A673 (cell line): ENCODE data around the gene GPR137. TPM values are rescaled to one million over a fixed set of nuclear protein-coding genes. Genes with fewer than 3 reads are reported as not detected.

ENCODE experiments used
- BruUV-seq: library from RNA; stranded (reverse); fragments of 400-500 nt; replicated peaks from 2 replicates; lab custom pipeline; 2021; lab: Mats Ljungman, UMichigan
- CTCF ChIA-PET: fragments of 300-600 bp; sonication (Branson Sonifier 250); formaldehyde crosslinking; loops from one replicate; lab custom pipeline; 2022; ENCODE audit warnings: antibody characterized with exemption; lab: Charles Lee
- POLR2A ChIA-PET: fragments of 300-600 bp; sonication (Branson Sonifier 250); formaldehyde crosslinking; loops from one replicate; lab custom pipeline; 2022; ENCODE audit warnings: antibody characterized with exemption; ENCODE audit not compliant: low non-redundant PET; lab: Charles Lee
- DNase-seq: peaks from one replicate; pipeline ENCODE4 v3.0.0-alpha.2; 2015; ENCODE audit warnings: low spot score
- H3K27ac ChIP-seq: fragments of 200-600 bp; sonication (generic); 2 replicates; pipeline ENCODE4 v1.5.1; 2016; ENCODE audit warnings: mixed run types, low read depth, mild to moderate bottlenecking, mixed read lengths, antibody characterized with exemption, low read length; ENCODE audit not compliant: poor library complexity, severe bottlenecking
- H3K27me3 ChIP-seq: fragments of 200-600 bp; sonication (generic); replicated peaks from 2 replicates; pipeline ENCODE4 v1.6.1; 2017; ENCODE audit warnings: mixed run types, low read depth, mild to moderate bottlenecking, mixed read lengths, antibody characterized with exemption, low read length; ENCODE audit not compliant: insufficient read depth, poor library complexity
- H3K36me3 ChIP-seq: fragments of 200-600 bp; sonication (generic); 2 replicates; pipeline ENCODE4 v1.6.1; 2016; ENCODE audit warnings: mixed run types, mild to moderate bottlenecking, mixed read lengths, antibody characterized with exemption, low read length; ENCODE audit not compliant: insufficient read depth, poor library complexity, severe bottlenecking
- H3K4me1 ChIP-seq: fragments of 200-600 bp; sonication (generic); 2 replicates; pipeline ENCODE4 v1.6.1; 2017; ENCODE audit warnings: mixed run types, mild to moderate bottlenecking, mixed read lengths, antibody characterized with exemption, low read length; ENCODE audit not compliant: insufficient read depth, poor library complexity, severe bottlenecking
- H3K4me3 ChIP-seq: fragments of 200-600 bp; sonication (generic); 2 replicates; pipeline ENCODE4 v1.5.1; 2016; ENCODE audit warnings: low read depth, mixed run types, mild to moderate bottlenecking, mixed read lengths, low read length; ENCODE audit not compliant: poor library complexity, severe bottlenecking
- H3K9me3 ChIP-seq: fragments of 200-600 bp; sonication (generic); 2 replicates; pipeline ENCODE4 v1.6.1; 2016; ENCODE audit warnings: mixed run types, low read depth, mild to moderate bottlenecking, mixed read lengths, antibody characterized with exemption, low read length; ENCODE audit not compliant: poor library complexity, severe bottlenecking
- CTCF ChIP-seq: fragments of 300-800, 200-600 bp; sonication (generic); conservative IDR thresholded peaks from 2 replicates; pipeline ENCODE4 v1.5.1; 2017; ENCODE audit warnings: low read depth, mild to moderate bottlenecking, antibody characterized with exemption, low read length, moderate library complexity, mixed read lengths
- EZH2 ChIP-seq: fragments of 200-600 bp; sonication (generic); IDR thresholded peaks from 2 replicates; pipeline ENCODE4 v1.6.1; 2017; ENCODE audit warnings: borderline replicate concordance, low read depth, mild to moderate bottlenecking, mixed read lengths, antibody characterized with exemption, low read length; ENCODE audit not compliant: poor library complexity, severe bottlenecking
- intact Hi-C: fragments of 100-400 bp; cut with micrococcal nuclease; formaldehyde crosslinking; loops from one replicate; pipeline ENCODE4 v1.10.0; 2022; ENCODE audit not compliant: unreplicated experiment
- total RNA-seq: library from RNA; stranded (reverse); gene quantifications from 2 replicates; pipeline ENCODE4 v1.2.3, GENCODE V29; 2021

Gene GPR137
- total RNA-seq, 1 experiment from 2014 or later, result 47.9 TPM

- Histone ChIP-seq H3K4me1 (no peaks in the 10 kb centered on the region), H3K36me3 (peaks cover 76% of the 10 kb centered on the region), H3K4me3 (no peak overlapping the region), H3K9me3 (no peaks in the 10 kb centered on the region), H3K27me3 (no peaks in the 10 kb centered on the region), H3K27ac (no peak overlapping the region)
- intact Hi-C loops, result no loop called here
- no peak for TF ChIP-seq EZH2
- no peak for TF ChIP-seq CTCF
- BruUV-seq, result no TSS peak
- CTCF ChIA-PET, result interaction anchor here (0.7 kb wide), 1 partner anchor 422 kb away, joined by 4 read pairs; no protein-coding TSS in a partner anchor
- POLR2A ChIA-PET, result no interaction called here
- no peak for DNase-seq
Observed at GRCh38 chr11:64260147-64260708, 25.4 kb upstream of the GPR137 start.

GRCh38 chr11:64261556-64262080, 24.0 kb upstream of the GPR137 start:
- POLR2A ChIA-PET, result no interaction called here
- intact Hi-C loops, result no loop called here
- TF ChIP-seq CTCF (no peak), EZH2 (no peak)
- CTCF ChIA-PET, result interaction anchor here (0.9 kb wide), 1 partner anchor 10 kb away, joined by 3 read pairs; the partner anchor contains the start of gene PLCB3
- no peaks in the 10 kb centered on the region for H3K27me3 ChIP-seq
- DNase-seq, result no peak
- H3K9me3 ChIP-seq, result no peaks in the 10 kb centered on the region
- H3K27ac ChIP-seq, result no peak overlapping the region
- H3K36me3 ChIP-seq, result peaks cover 72% of the 10 kb centered on the region
- no TSS peak for BruUV-seq
- H3K4me3 ChIP-seq, result no peak overlapping the region
- H3K4me1 ChIP-seq, result no peaks in the 10 kb centered on the region

- POLR2A ChIA-PET, result no interaction called here
- CTCF ChIA-PET, result no interaction called here
- intact Hi-C loops, result no loop called here
Observed at GRCh38 chr11:64262271-64263002, 23.2 kb upstream of the GPR137 start.

More at GRCh38 chr11:64262271-64263002, 23.2 kb upstream of the GPR137 start:
- H3K9me3 ChIP-seq, result no peaks in the 10 kb centered on the region
- no peaks in the 10 kb centered on the region for H3K4me1 ChIP-seq
- TF ChIP-seq EZH2 (no peak), CTCF (no peak)
- DNase-seq, result no peak
- no peak overlapping the region for H3K4me3 ChIP-seq
- H3K27ac ChIP-seq, result no peak overlapping the region
- H3K27me3 ChIP-seq, result no peaks in the 10 kb centered on the region
- BruUV-seq, result no TSS peak
- peaks cover 68% of the 10 kb centered on the region for H3K36me3 ChIP-seq
